Activated T-cell treated with anti-CD3 and anti-CD28 coated beads for 24 hours (primary cell): ENCODE results near the gene RAB6B.

Experiments
- DNase-seq: peaks from one replicate; pipeline ENCODE4 v3.0.0-alpha.2; 2020; ENCODE audit warnings: low read depth

RAB6B gene

DNA sequence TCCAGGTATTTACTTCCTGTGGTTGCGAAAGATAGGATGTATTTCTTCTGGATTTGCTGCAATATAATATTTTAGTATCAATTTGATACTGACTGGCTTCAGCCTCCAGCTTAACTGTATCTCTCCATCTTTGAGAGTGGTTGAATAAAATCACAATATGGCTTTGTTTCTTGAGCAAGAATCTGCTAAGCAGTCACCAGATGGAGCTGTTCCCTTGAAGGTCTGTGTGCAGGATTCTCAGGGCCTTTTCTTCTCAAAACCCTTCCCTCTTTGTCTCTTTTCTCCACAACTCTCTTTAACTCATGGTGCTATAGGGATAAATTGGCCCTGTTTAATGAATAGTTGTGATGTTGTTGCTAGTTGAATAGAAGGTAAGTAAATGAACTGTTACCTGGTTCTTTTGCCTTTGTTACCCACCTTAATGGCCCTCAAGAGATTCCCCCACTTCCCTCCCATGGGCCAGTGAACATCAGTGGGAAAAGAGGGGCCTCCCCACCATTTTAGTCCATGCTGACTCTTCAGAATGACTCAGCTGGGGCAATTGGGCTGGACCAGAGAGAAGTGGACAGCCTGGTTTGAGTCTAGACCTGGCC, 34.8 kb upstream of the RAB6B start:
- DNase-seq, result no peak

DNA sequence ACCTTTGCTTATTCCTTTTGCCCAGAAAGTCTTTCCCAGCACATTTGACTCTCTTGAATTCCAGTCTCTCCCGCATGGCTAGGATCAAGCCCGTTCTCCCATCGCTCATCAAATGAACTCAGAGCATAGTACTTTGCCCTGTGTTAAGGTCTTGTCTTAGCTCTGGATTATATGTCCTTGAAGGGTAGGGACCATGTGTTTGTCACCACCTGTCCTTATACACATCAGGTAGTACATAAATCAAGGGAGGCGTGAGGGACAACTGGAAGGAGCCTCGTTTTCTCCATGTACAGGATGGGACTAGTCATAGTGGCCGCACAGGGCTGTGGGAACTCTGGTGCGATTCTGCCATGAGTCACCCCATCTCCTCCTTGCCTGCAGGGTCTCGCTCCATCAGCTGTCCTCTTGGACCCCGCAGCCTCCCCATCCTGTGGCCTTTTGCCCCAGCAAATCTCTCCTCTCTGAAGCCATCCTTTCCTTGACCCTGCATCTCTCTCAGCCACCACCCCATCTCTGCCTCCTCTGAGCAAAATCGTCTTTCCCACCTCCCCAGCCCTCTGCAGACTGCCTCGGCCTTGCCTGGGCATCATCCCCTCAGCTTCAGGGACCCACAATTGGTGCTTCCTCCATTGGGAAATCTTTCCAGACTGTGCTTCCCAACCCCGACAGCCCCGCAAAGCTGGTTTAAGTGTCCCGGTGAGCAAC, 33.4 kb upstream of the RAB6B start:
- no peak for DNase-seq

DNA sequence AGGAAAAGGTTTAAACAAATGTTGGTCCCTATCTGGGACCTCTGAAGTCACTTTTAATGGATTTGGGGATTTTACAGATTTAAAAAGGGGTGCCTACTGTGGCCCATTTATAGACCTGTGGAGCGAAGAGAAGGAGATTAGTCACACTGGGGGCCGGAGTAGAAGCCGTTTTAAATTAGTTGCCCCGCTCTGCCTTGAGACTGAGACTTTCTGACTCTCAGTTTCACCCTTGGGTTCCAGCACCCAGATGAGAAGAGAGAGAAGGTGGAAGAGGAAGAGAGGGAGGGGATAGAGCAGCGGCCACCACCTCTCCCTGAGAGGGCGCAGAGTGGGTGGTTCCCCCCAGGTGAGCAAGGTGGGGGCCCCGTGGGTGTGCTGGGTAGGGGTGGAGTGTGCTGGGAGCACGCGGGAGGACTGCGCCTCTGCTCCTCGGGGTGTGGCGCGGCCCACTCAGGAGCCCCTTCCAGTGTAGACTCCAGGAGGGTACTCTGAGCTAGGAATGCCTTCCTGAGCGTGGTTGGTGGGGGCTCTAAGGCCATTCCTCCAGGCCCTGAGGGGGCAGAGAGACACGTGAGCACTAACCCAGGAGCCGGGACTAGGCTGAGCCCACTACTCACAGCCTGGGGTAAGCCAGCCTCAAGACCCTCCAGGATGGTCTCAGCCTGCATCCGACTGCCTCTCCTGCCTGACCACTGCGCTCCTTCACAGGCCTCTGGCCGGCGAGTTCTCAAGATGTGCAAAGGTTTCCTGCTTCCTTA, 32.6 kb upstream of the RAB6B start:
- DNase-seq, result no peak

DNA sequence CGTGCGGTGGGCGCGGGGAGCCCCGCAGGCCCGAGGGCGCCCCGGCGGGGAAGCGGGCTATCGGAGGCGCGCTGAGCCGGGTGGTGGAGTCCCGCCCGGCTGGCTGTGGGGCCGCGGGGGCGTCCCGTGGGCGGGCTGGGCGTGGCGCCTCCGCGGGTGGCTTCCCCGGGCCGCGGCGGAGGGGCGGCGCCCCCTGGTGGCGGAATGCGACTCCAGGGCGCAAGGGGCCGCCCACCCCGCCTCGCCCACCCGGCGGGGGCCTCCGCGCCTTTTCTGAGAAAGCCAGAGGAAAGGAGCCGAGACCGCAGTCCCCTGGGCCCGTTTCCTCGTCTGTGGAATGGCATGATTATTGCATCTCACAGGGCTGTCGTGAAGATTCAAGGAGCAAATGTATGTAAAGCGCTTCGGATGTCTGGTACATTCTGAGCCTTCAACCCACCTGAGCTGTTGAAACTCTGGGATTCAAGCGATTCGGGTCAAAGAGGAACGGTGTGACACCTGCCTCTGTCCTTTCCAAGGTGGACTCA, 31.9 kb upstream of the RAB6B start:
- DNase-seq, result peak; percentile 59

DNA sequence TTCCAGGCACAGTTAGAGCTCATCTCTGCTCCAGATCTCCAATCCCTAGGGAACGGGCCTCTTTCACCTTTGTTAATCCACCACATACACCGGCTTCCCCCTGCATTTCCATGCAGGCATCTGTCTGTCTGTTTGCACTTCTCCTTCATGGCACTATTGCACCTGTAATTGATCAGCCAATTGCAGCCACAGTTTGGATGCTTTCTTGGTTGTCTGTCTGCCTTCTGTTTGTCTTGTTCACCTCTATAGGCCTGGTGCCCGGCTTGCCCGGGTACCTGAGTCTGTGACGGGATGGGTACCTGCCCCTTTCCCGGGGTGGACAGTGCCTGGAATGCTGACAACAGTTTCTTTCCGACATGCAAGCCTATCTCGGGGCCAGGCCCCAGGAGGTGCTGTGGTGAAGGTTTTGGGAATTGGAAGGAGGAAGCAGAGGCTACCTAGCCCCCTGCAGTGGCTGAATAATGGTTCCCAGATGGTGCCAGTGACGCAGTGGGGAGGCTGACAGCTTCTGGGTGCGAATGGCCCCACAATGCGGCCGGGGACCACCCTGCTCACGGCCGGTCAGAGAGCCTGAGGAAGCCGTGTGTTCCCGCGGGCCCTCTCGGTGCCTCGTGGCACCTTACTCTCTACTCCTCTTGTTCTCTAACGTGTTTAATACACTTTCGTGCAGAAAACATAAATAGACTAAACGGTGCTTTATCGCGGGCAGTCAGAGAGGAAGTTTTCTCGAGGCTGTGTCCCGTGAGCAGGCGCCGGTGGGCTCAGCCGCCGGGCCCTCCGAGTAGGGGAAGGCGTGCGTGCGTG, 31.3 kb upstream of the RAB6B start:
- DNase-seq, result no peak

DNA sequence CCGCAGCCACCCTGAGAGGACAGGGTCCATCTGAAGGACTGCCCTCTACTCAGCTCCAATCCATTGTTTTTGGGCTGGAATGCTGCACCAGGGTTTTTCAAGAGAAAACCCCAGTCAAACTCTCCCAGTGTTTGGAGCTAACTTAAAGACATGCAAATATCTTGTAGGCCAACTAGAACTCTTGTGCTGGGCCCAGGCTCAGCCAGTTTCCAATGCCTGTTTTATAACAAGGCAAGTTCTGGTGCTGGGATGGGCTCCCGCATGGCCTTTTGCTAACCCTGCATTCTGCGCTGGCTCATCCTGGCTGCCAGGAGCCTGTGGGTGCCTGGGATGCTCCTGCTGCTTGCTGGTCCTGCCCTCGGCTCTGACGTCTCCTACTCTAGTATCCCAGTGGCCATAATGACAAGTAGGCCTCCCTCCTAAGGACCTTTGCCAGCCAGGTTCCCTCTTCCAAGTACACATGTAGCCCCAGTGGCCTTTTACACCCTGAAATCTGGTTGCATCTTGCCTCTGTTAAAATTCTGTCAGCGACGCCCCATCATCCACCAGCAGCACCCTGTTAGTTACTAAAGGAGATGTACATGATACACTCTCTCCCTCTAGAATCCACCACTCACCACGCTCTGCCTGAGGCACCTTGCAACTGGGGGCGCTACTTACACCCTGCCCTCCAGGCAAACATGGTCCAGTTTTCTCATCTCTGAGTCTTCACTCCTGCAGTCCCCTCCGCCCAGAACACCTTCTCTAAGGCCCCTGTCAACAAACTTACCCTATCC, 30.5 kb upstream of the RAB6B start:
- no peak for DNase-seq

DNA sequence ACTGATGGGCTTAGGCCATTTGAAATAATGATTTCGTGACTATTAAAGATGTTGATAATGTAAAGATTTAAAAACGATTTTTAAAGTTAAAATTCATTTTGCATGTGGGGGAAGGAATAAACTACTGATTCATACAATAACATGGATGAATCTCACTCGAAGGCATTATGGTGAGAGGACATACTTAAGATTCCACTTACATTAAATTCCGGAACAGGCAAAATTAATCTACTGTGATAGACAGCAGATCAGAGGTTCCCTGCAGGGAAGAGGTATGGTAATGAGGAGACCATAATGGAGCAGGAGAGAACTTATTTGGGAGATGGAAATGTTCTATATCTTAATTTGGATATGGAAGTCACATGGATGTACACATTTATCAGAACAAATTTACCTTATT, 28.4 kb upstream of the RAB6B start:
- no peak for DNase-seq

DNA sequence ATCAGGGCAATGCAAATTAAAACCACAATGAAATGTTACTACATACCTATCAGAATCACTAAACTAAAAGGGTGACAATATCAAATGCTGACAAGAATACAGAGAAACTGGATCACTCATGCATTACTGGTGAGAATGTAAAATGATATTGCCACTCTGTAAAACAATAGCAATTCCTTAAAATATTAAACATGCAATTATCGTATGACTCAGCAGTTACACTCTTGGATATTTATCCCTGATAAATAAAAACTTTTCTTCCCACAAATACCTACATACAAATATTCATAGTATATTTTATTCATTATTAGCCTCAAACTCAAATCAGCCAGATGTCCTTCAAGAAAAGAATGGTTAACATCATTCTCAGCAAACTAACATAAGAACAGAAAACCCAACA, 25.9 kb upstream of the RAB6B start:
- no peak for DNase-seq

DNA sequence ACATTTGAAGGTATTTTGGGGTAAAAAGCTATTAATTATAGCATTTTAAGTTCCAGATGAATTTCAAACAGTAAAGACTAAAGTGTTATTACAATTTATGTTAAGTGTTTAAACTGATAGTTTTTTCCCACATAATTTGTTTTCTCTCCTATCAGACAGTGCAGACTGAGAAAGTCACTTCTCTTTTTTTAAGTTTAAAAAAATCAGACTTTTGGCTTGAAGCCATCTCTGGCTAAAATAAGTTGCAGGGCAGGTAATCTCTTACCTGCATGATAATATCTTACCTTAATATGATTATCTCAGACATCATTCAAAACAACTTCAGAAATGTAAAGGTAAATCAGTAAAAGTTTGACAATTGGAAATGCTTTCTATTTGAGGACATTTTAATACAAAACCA, 21.5 kb upstream of the RAB6B start:
- no peak for DNase-seq

DNA sequence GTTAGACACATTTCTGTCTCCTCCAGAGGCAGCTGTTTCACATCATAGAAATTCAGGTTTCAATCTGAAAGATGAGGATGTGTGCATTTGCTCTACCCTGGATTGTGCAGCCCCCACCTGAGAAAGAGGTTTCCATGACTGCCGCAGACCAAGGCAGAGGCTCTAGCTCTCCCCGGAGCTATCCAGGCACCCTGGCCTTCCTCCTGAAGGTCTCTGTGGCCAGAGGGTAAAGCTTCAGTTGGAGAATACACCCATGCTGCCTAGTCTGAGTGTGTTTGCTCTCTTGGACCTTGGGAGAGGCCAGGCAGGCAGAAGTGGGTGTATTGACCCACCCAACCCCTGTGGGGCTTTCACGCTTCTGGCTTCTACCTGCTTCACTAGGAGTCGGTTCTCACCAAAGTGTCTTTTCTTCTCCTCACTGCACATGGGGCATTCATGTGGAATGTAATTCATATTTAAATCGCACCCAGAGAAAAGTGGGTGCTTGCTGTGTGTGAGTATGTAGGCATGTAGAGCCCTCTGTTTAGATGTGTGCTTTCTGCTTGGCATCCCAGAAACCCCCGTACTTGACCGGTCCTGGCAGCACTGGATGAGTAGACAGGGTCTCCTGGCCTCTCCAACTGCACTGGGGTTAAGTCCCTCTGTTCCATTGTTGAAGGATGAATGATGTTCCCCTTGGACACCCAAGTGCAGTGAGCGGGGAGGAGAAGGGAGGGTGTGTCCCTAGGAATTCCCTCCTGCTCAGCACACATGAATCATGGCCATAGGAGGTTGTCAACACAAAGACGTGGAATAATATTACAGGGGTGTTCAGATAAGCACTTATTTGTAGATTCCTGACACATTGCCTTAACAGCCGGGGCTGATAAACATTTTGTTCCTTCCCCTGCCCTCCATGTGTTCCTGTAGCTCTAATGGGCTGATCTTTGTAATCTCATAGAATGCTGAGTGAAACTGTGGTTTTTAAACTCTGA, 20.3 kb upstream of the RAB6B start:
- DNase-seq, result no peak

DNA sequence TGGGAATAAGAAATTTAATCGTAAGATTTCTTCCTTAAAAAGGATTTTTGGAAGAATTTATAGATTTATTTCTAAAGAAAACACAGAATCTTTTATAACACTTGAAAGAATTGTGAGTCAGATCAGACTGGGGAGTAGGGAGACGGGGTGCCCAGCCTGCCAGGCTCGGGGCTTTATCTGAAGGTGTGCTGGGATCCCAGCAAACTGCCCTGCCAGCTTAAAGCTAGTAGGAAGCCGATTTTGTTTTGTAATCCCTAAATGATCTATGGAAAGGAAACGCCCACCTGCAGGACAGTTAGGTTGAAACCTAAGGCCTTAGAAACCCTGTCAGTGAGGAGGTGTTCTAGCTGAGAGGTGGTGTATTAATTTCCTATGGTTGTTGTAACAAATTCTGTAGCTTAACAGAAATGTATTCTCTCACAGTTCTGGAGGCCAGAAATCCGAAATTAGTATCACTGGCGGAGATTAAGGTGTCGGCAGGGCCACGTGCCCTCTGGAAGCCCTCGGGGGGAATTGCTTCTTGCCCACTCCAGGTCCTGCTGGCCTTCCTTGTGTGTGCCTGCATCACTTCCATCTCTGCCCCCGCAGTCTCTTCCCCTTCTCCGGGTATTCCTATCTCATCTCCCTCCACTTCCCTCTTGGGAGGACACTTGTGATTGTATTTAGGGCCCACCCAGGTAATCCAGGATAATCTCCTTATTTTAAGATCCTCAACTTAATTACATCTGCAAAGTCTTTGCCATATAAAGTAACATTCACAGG, 19.3 kb upstream of the RAB6B start:
- no peak for DNase-seq

DNA sequence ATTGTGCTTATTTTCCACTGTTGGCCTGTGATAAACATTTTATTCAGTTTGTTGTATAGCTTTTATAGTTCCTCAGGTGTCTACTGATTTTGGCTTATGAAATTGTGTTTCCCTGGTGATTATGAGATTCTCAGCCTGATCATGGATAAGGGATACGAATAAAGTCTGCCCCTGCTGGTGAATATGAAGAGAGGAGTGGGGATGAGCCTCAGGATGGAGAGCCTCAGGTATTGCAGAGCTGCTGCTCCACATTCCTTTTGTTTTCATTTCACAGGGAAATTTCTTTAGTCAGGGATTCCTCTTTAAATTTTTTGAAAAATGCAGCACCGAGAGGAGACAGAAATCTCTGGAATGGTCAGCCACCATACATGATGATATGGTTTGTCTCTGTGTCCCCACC, 14.7 kb upstream of the RAB6B start:
- no peak for DNase-seq

DNA sequence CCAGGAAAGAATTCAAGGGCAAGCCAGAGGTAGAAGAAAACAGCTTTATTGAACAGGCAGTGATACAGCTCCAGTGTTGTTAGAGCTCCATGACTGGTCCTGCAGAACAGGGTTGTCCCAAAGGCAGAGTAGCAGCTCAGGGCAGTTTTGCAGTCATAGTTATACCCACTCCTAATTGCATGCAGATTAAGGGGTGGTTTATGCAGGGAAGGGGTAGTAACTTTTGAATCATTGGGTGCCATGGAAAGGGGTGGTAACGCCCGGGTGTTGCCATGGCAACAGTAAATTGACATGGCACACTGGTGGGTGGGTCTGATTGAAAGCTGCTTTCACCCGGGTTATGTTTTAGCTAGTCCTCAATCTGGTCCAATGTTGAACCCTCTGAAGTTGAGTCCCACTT, 9.7 kb upstream of the RAB6B start:
- no peak for DNase-seq

DNA sequence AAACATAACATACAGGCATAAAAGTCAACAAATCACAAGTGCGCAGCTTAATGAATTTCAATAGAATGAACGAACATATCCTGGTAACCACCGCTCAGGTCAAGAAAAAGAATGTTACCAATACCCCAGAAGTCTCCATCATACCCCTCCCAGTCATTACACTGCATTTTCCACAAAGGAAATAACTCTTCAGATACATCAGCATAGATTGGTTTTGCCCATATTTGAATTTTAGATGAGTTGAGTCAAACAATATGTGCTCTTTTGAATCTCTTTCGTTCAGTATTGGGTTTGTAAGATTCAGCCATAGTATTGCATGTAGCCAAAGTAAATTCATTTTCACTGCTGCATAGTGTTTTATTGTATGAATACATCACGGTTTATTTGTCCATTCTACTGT, 6.2 kb upstream of the RAB6B start:
- DNase-seq, result no peak

DNA sequence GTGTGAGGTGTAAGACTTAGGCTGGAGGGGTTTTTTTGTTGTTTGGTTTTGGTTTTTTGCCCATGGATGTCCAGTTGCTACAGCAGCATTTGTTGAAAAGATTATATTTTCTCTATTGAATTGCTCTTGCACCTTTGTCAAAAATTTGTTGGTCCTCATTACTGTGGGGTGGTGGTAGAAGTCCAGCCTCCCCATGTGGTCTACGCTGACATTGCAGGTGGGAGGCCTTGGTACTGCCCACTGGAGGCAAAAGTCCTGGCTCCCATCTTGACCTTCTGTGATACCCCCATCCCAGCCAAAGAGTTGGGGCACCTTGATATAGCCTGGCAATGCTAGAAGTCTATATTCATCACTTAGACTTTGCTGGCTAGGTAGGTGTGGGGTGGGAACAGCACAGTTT, 5.4 kb upstream of the RAB6B start:
- DNase-seq, result no peak

DNA sequence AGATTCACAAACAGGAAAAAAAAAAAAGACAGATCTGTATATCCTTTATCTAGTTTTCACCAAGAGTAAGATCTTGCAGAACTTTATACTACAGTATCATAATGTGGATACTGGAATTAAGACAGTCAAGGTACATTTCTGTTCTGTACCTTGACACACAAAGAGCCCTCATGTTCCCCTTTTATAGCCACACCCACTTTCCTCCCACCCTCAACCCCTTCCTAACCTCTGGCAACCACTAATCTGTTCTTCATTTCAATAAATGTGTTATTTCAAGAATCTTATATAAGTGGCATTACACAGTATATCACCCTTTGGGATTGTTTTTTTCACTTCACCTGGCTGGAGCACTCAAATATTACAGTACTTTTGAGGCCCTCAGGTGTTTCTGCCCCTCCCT, 3.6 kb upstream of the RAB6B start:
- DNase-seq, result no peak

DNA sequence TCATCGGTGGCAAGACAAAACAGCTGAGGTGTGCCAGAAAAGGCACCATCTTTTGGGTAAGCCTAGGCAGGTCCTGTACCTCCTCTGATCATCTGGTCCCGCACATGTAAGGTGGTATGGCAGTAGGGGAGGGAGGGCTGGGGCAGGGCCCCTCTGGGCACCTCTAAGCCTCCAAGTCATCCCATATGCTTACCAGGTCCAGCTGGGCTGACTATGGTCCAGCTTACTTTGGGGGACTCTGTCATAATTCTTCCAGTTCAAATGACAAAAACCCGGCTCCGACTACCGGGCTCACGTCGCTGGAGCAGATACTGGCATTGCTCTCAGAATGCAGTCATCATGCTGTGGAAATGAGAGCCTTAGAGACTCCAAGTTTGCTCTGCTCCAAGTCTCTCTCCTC, 1.9 kb upstream of the RAB6B start:
- no peak for DNase-seq

DNA sequence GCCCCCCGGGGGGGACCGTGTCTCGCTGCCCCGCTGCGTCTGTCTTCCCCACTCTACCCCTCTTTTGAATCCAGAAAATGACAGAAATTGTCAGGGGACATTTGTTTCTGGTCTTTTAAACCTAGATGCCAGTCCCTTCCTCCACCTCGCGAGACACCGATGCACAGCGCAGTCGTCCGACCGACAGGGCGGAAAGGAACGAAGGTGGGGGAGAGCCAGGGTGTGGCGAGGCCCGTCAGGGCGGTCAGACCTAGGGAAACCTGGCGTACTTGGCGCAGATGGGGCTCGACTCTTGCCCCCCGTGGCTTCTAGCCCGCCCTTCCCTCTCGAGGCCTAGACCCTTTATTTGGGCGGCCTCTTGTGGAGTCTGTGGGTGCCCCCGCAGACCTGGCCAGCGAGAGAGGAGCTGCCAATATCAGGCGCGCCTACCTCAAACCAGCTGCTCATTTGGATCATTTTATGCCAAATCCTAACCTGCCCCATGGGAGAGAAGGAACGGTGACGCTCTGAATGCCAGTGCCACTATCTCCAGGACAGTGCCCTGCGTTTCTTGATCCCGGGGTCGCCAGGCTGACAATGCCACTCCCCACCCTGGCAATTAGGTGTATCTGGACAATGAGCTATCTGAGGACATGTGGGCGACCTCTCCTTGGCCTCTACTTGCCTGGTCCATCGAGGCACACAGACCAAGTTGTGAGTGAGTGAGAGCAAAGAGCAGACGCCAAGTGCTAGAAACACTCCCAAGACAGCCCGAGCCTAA, 500 bp upstream of the RAB6B start:
- no peak for DNase-seq
